ENCODE data around the gene RIN3. TPM values are rescaled to one million over a fixed set of nuclear protein-coding genes. Genes with fewer than 3 reads are reported as not detected.

RIN3 gene
- total RNA-seq, 6 experiments from 2014 or later: 10.7 to 20.4 (median 18.9) TPM

DNA sequence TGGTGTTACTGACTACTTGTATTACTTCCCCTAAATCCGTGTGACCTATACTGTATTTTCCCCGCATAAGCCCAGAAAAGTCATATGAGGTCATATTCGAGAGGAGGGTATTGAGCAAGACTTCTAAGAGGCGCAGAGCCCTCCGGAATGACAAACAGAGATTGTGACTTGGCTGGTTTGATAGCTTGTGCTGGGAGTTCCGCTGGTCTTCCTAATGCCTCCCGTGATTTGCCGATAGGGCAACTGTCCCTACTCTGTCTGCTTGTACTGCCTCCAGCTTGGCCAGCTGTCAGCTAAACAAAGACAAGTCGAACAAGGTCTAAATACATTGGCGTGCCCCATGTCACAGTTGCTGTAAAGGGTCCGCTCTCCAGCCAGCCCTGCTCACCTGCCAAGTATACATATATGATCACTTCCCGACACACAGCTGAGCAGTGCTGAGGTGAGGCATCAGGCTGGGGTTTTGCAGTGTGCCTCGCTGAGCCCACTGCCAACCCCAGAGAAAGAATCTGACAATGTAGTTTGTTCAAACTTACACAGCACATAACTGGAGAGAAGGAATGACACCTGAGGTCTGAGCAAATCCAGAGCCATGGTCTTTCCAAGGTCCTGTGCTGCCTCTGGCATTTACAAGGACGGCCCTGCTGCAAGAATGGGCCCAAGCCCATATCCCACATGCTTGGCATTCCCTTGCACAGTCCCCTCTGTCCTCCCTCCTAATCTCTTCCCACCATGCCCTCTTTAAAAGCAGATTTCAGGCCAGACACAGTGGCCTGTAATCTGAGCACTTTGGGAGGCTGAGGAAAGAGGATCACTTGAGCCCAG lies 211.1 kb downstream of the RIN3 start:
- 31% methylated on average over 6 of the region's 14 CpGs for whole genome bisulfite sequencing (ENCODE audit: insufficient coverage, low coverage, low lambda C conversion rate, missing lambda C conversion rate)
- DNase-seq (peak in 2 of 3 donors; percentile 69 to 84), ATAC-seq (peak; percentile 64 to 90 (median 82))
- Histone ChIP-seq H3K4me3 (no peak overlapping the region), H3K27me3 (no peaks in the 10 kb centered on the region), H3K36me3 (no peaks in the 10 kb centered on the region), H3K27ac (peak overlapping the region; percentile 7 to 67 (median 59)), H3K4me1 (no peaks in the 10 kb centered on the region), H3K9me3 (no peaks in the 10 kb centered on the region)
- intact Hi-C loops (cut with DNase I): no loop called here
- TF ChIP-seq, protein P1, sequence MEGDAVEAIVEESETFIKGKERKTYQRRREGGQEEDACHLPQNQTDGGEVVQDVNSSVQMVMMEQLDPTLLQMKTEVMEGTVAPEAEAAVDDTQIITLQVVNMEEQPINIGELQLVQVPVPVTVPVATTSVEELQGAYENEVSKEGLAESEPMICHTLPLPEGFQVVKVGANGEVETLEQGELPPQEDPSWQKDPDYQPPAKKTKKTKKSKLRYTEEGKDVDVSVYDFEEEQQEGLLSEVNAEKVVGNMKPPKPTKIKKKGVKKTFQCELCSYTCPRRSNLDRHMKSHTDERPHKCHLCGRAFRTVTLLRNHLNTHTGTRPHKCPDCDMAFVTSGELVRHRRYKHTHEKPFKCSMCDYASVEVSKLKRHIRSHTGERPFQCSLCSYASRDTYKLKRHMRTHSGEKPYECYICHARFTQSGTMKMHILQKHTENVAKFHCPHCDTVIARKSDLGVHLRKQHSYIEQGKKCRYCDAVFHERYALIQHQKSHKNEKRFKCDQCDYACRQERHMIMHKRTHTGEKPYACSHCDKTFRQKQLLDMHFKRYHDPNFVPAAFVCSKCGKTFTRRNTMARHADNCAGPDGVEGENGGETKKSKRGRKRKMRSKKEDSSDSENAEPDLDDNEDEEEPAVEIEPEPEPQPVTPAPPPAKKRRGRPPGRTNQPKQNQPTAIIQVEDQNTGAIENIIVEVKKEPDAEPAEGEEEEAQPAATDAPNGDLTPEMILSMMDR (IDR thresholded peaks at IDR 0.05): no peak
- TF ChIP-seq POLR2A (IDR thresholded peaks at IDR 0.05): no peak

DNA sequence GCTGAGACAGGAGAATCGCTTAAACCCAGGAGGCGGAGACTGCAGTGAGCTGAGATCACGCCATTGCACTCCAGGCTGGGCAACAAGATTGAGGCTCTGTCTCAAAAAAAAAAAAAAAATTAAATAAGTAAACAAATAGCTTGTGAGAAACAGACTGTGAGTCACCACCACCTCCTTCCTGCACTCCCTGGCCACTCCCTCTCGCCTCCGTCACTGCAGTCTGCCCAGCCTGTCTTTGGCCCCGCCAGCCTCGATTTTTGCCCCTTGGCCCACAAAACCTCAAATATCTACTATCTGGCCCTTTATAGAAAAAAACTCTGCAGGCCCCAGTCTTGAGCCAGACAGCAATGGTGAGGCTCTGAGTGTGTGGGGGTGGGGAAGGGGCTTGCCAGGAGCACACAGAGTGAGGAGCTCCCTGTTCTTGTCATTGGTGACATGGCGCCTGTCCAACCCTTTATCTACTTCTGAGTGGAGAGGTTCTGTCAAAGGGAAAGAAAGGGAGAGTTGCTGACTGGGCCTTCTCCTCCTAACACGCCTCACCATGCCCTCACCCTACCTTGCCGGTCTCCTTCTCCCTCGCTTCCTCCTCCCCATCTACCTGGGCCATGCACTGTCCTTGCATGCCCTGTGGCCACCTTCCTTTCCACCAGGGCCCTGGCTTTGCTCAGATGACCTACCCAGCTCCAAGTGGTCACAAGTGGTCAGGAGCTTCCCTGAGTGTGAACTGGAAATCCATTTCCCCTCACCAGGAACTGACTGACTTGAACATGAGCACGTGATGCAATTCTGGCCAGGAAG lies 212.8 kb downstream of the RIN3 start:
- ATAC-seq: peak; percentile 48 to 79 (median 72)
- H3K27ac ChIP-seq: peak overlapping the region in 2 of 3 donors; percentile 59 to 67
- H3K9me3 ChIP-seq: no peaks in the 10 kb centered on the region
- H3K27me3 ChIP-seq: no peaks in the 10 kb centered on the region
- intact Hi-C loops (cut with DNase I): no loop called here
- TF ChIP-seq, protein P1 (IDR thresholded peaks at IDR 0.05): no peak
- TF ChIP-seq POLR2A (IDR thresholded peaks at IDR 0.05): no peak
- DNase-seq: peak in 2 of 3 donors; percentile 59 to 77
- H3K4me3 ChIP-seq: no peak overlapping the region
- whole genome bisulfite sequencing (ENCODE audit: insufficient coverage, low coverage, low lambda C conversion rate, missing lambda C conversion rate): 63% methylated on average over 10 of the region's 12 CpGs
- H3K4me1 ChIP-seq: no peaks in the 10 kb centered on the region
- peaks cover 0 to 3% (median 0%) of the 10 kb centered on the region in 4 donors for H3K36me3 ChIP-seq

DNA sequence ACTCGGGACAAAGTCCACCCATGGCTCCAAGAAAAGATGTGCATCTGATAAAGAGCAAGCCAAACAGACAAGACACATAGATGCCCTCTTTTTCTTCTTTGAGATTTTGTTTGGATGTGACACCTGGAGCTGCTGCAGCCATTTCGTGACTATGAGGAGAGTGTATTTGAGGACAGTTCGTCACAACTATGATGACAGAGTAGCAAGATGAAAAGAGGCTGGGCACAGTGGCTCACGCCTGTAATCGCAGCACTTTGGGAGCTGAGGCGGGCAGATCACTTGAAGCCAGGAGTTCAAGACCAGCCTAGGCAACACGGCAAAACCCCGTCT lies 213.3 kb downstream of the RIN3 start:
- intact Hi-C loops (cut with DNase I): no loop called here
- H3K27me3 ChIP-seq: no peaks in the 10 kb centered on the region
- DNase-seq (no peak), ATAC-seq (no peak)
- 86% methylated on average over 7 of the region's 8 CpGs for WGBS (ENCODE audit: insufficient coverage, low coverage, low lambda C conversion rate, missing lambda C conversion rate)
- H3K4me3 ChIP-seq: no peak overlapping the region
- peak overlapping the region in 2 of 3 donors; percentile 22 to 67 for H3K27ac ChIP-seq
- H3K9me3 ChIP-seq: no peaks in the 10 kb centered on the region
- H3K36me3 ChIP-seq: peaks cover 0 to 8% (median 0%) of the 10 kb centered on the region in 4 donors
- H3K4me1 ChIP-seq: no peaks in the 10 kb centered on the region
- TF ChIP-seq, protein P1 (IDR thresholded peaks at IDR 0.05): no peak
- no peak for TF ChIP-seq POLR2A (IDR thresholded peaks at IDR 0.05)

GRCh38 chr14:92728759-92729364 lies 215.3 kb downstream of the RIN3 start:
- no peak for DNase-seq

More at GRCh38 chr14:92728759-92729364, 215.3 kb downstream of the RIN3 start:
- WGBS (ENCODE audit: insufficient coverage, low coverage, low lambda C conversion rate, missing lambda C conversion rate): 44% methylated on average over 8 of the region's 8 CpGs
- Histone ChIP-seq H3K27me3 (no peaks in the 10 kb centered on the region), H3K36me3 (peaks cover 0 to 16% (median 0%) of the 10 kb centered on the region in 4 donors), H3K27ac (no peak overlapping the region), H3K4me1 (no peaks in the 10 kb centered on the region), H3K4me3 (no peak overlapping the region), H3K9me3 (no peaks in the 10 kb centered on the region)
- ATAC-seq: peak in 3 of 4 donors; percentile 8 to 14 (median 11)
- intact Hi-C loops (cut with DNase I): no loop called here
- TF ChIP-seq, protein P1 (IDR thresholded peaks at IDR 0.05): no peak
- TF ChIP-seq POLR2A (IDR thresholded peaks at IDR 0.05): no peak
